Measurements from ENCODE around the gene CTBP1.

DNA sequence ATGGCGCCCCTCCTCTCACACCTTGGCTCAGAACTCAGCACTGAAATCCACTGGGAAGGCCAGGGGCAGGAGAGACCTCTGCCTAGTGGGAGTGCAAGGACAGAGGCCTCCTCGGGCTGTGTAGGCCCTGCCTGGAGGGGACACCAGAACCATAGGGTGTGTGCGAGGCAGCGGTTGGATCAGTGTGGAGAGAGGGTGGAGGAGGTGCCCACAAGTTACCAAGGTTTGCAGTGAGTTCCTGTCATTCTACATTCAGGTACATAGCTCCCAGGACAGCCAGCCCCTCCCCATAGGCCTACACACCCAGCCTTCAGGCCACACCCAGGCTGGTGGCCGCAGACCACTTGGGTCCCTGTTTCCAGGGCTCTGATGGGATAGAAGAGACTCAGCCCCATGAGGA, 57.3 kb downstream of the CTBP1 start:
- TF ChIP-seq, protein P1, sequence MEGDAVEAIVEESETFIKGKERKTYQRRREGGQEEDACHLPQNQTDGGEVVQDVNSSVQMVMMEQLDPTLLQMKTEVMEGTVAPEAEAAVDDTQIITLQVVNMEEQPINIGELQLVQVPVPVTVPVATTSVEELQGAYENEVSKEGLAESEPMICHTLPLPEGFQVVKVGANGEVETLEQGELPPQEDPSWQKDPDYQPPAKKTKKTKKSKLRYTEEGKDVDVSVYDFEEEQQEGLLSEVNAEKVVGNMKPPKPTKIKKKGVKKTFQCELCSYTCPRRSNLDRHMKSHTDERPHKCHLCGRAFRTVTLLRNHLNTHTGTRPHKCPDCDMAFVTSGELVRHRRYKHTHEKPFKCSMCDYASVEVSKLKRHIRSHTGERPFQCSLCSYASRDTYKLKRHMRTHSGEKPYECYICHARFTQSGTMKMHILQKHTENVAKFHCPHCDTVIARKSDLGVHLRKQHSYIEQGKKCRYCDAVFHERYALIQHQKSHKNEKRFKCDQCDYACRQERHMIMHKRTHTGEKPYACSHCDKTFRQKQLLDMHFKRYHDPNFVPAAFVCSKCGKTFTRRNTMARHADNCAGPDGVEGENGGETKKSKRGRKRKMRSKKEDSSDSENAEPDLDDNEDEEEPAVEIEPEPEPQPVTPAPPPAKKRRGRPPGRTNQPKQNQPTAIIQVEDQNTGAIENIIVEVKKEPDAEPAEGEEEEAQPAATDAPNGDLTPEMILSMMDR (IDR thresholded peaks at IDR 0.05), result no peak
- TF ChIP-seq EZH2 (IDR thresholded peaks at IDR 0.05) (no peak), EZH2phosphoT487 (IDR thresholded peaks at IDR 0.05) (no peak)
